PC-9 (cell line): Measurements from ENCODE around the gene CPLX3.

Source experiments
- CTCF ChIP-seq: fragments of 200-600 bp; sonication (generic); conservative IDR thresholded peaks from 2 replicates; pipeline ENCODE4 v1.6.1; 2017; ENCODE audit warnings: mixed run types, antibody characterized with exemption, mild to moderate bottlenecking, moderate library complexity
- EZH2 ChIP-seq: fragments of 200-600 bp; sonication (generic); IDR thresholded peaks from 2 replicates; pipeline ENCODE4 v1.8.0; 2017; ENCODE audit warnings: antibody characterized with exemption, low read depth

GRCh38 chr15:74782259-74783071, 44.0 kb upstream of the CPLX3 start:
- TF ChIP-seq EZH2 = no peak
- no peak for TF ChIP-seq CTCF
